WERI-Rb-1 (cell line): ENCODE measurements around the gene PLEKHH3.

ENCODE experiments used
- DNase-seq: peaks from one replicate; pipeline ENCODE4 v3.0.0-alpha.2; 2020
- H3K27ac ChIP-seq: fragments of 250-450 bp; sonication (Bioruptor Pico); 2 replicates; pipeline ENCODE4 v1.5.1; 2020; ENCODE audit warnings: mild to moderate bottlenecking, moderate library complexity
- H3K27me3 ChIP-seq: fragments of 250-450 bp; sonication (Bioruptor Pico); 2 replicates; pipeline ENCODE4 v1.5.1; 2021; ENCODE audit warnings: mild to moderate bottlenecking, low read depth, moderate library complexity; ENCODE audit not compliant: insufficient read depth, severe bottlenecking
- H3K36me3 ChIP-seq: fragments of 250-450 bp; sonication (Bioruptor Pico); 2 replicates; pipeline ENCODE4 v1.5.1; 2020; ENCODE audit warnings: mild to moderate bottlenecking, moderate library complexity
- H3K4me3 ChIP-seq: 2 replicates; pipeline ENCODE4 v1.5.1; 2011; ENCODE audit warnings: low read depth, mild to moderate bottlenecking, control low read depth, low read length
- H3K9me3 ChIP-seq: fragments of 250-450 bp; sonication (Bioruptor Pico); 2 replicates; pipeline ENCODE4 v1.5.1; 2021; ENCODE audit warnings: mild to moderate bottlenecking, moderate library complexity; ENCODE audit not compliant: severe bottlenecking
- CTCF ChIP-seq: IDR thresholded peaks from 2 replicates; pipeline ENCODE4 v1.5.1; 2011; ENCODE audit warnings: low read depth, mild to moderate bottlenecking, control low read depth, inconsistent platforms, low read length

PLEKHH3 gene

GRCh38 chr17:42657824-42658588 lies 18.8 kb downstream of the PLEKHH3 start:
- H3K9me3 ChIP-seq, result peaks cover 5% of the 10 kb centered on the region
- no peak overlapping the region for H3K4me3 ChIP-seq
- TF ChIP-seq CTCF, result no peak
- H3K36me3 ChIP-seq, result peaks cover 13% of the 10 kb centered on the region
- no peaks in the 10 kb centered on the region for H3K27me3 ChIP-seq
- DNase-seq, result no peak
- no peak overlapping the region for H3K27ac ChIP-seq

- Histone ChIP-seq H3K27ac (no peak overlapping the region), H3K36me3 (no peaks in the 10 kb centered on the region; the same call in 1 of the 2 replicates), H3K27me3 (no peaks in the 10 kb centered on the region), H3K4me3 (no peak overlapping the region), H3K9me3 (peaks cover 5% of the 10 kb centered on the region)
- no peak for TF ChIP-seq CTCF
- DNase-seq, result no peak
These were observed 21.3 kb downstream of the PLEKHH3 start for GRCh38 chr17:42655528-42655927.

DNA sequence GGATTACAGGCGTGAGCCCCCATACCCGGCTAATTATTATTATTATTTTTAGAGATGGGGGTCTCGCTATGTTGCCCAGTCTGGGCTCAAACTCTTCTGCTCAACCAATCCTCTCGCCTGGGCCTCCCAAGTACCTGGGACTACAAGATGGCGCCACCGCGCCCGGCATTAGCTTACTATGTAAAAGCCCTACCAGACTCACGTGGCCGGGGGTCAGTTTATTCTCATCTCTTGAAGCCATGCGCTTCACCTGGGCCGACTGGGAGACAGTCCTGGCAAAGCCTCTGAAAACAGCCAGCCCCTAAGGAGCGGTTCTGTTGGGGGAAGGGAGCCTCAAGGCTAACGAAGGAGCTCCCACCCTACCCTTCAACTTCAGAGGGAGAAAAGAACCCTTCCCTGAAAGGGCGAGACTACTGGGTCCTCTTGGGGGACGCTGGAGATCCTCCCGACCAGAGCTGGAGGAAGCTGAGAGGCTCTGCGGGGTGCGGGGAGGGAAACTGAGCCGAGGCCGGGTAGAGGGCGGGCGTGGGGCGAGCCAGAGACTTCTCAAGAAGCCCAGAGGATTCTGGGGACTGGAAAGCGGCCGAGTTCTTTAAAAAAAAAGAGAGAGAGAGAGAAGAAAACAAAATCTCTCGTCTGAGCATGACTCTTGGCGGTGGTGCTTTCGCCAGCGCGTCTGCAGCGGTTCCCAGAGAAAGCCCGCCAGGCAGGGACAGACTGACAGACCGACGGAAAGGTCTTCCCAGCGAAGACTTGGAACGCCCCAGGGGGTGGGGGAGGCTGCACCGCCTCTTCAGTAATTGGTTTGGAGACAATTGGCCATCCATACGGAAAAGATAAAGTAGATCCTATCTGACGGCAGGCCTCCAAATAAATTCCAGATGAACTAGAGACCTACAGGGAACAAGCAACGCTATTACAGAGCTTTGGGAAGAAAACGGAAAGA lies 23.3 kb downstream of the PLEKHH3 start:
- no peak for TF ChIP-seq CTCF
- H3K4me3 ChIP-seq, result no peak overlapping the region
- H3K27ac ChIP-seq, result no peak overlapping the region
- peaks cover 5% of the 10 kb centered on the region for H3K9me3 ChIP-seq
- no peak for DNase-seq
- H3K27me3 ChIP-seq, result no peaks in the 10 kb centered on the region
- H3K36me3 ChIP-seq, result no peaks in the 10 kb centered on the region

- H3K27ac ChIP-seq, result no peak overlapping the region
- H3K36me3 ChIP-seq, result no peaks in the 10 kb centered on the region
- H3K9me3 ChIP-seq, result no peaks in the 10 kb centered on the region
- DNase-seq, result no peak
- TF ChIP-seq CTCF, result no peak
- H3K4me3 ChIP-seq, result no peak overlapping the region
- H3K27me3 ChIP-seq, result no peaks in the 10 kb centered on the region
These were observed 25.4 kb downstream of the PLEKHH3 start for GRCh38 chr17:42651392-42651791.

GRCh38 chr17:42647778-42648177 lies 29.0 kb downstream of the PLEKHH3 start:
- no peak for TF ChIP-seq CTCF
- Histone ChIP-seq H3K27ac (no peak overlapping the region), H3K36me3 (no peaks in the 10 kb centered on the region), H3K9me3 (no peaks in the 10 kb centered on the region), H3K4me3 (no peak overlapping the region), H3K27me3 (no peaks in the 10 kb centered on the region)
- DNase-seq, result no peak
